Osteocyte (in vitro differentiated cells): ENCODE results near the gene RHOV. TPM values are rescaled to one million over a fixed set of nuclear protein-coding genes. Genes with fewer than 3 reads are reported as not detected.

Experiments
- DNase-seq: peaks from one replicate; pipeline ENCODE4 v3.0.0; 2021; ENCODE audit warnings: mixed read lengths; ENCODE audit not compliant: unreplicated experiment; ENCODE audit errors: extremely low spot score
- H3K27ac Mint-ChIP-seq: one replicate; pipeline ENCODE4 v1.8.0; 2021; ENCODE audit warnings: mild to moderate bottlenecking, mixed read lengths; ENCODE audit not compliant: unreplicated experiment
- H3K27me3 Mint-ChIP-seq: one replicate; pipeline ENCODE4 v1.8.0; 2021; ENCODE audit warnings: mixed read lengths; ENCODE audit not compliant: unreplicated experiment
- H3K36me3 Mint-ChIP-seq: one replicate; pipeline ENCODE4 v1.8.0; 2021; ENCODE audit warnings: mixed read lengths; ENCODE audit not compliant: unreplicated experiment
- H3K4me1 Mint-ChIP-seq: one replicate; pipeline ENCODE4 v1.8.0; 2021; ENCODE audit warnings: mixed read lengths; ENCODE audit not compliant: unreplicated experiment
- H3K4me3 Mint-ChIP-seq: one replicate; pipeline ENCODE4 v1.8.0; 2021; ENCODE audit warnings: mild to moderate bottlenecking, moderate library complexity, mixed read lengths; ENCODE audit not compliant: unreplicated experiment
- H3K9me3 Mint-ChIP-seq: one replicate; pipeline ENCODE4 v1.8.0; 2021; ENCODE audit warnings: mixed read lengths; ENCODE audit not compliant: unreplicated experiment
- CTCF ChIP-seq: fragments of 200-600 bp; sonication (generic); IDR thresholded peaks from 2 replicates; pipeline ENCODE4 v1.5.0; 2021; ENCODE audit warnings: antibody characterized with exemption, mild to moderate bottlenecking, moderate library complexity
- total RNA-seq: library from RNA; stranded (reverse); gene quantifications from 2 replicates; pipeline ENCODE4 v1.2.1, GENCODE V29; 2021

Gene RHOV
- total RNA-seq, 1 donor from 2014 or later, result 0.46 TPM

DNA sequence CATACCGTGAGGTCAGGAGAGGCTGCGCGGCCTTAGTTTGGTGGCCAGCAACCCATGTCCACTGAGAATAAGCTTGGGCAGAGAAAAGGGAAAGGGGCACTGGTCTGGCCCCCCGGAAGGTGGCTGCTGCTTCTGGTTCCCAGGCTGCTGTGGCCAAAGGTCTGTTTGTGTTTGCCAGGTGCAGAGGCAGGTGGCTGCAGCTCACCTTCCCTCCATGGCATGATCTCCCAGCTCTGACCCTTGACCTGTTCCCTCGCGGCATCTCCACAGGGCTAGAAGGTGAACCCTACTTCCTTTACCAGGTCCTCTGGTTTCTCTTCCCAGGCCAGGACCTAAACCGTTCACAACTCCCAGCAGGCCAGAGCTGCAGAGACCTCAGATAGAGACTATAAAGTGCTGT is 34.1 kb upstream of the RHOV start:
- no peak for TF ChIP-seq CTCF
- DNase-seq, result no peak
- H3K4me3 Mint-ChIP-seq, result no peak overlapping the region
- peaks cover 10% of the 10 kb centered on the region for H3K36me3 Mint-ChIP-seq
- peaks cover 31% of the 10 kb centered on the region for H3K4me1 Mint-ChIP-seq
- no peaks in the 10 kb centered on the region for H3K9me3 Mint-ChIP-seq
- H3K27me3 Mint-ChIP-seq, result no peaks in the 10 kb centered on the region
- H3K27ac Mint-ChIP-seq, result no peak overlapping the region

GRCh38 chr15:40906991-40907802 is 33.2 kb upstream of the RHOV start:
- no peak for TF ChIP-seq CTCF
- Mint-ChIP-seq H3K4me1 (peaks cover 31% of the 10 kb centered on the region), H3K36me3 (peaks cover 10% of the 10 kb centered on the region), H3K27me3 (no peaks in the 10 kb centered on the region), H3K4me3 (no peak overlapping the region), H3K9me3 (no peaks in the 10 kb centered on the region), H3K27ac (peak overlapping the region; percentile 23)
- no peak for DNase-seq

DNA sequence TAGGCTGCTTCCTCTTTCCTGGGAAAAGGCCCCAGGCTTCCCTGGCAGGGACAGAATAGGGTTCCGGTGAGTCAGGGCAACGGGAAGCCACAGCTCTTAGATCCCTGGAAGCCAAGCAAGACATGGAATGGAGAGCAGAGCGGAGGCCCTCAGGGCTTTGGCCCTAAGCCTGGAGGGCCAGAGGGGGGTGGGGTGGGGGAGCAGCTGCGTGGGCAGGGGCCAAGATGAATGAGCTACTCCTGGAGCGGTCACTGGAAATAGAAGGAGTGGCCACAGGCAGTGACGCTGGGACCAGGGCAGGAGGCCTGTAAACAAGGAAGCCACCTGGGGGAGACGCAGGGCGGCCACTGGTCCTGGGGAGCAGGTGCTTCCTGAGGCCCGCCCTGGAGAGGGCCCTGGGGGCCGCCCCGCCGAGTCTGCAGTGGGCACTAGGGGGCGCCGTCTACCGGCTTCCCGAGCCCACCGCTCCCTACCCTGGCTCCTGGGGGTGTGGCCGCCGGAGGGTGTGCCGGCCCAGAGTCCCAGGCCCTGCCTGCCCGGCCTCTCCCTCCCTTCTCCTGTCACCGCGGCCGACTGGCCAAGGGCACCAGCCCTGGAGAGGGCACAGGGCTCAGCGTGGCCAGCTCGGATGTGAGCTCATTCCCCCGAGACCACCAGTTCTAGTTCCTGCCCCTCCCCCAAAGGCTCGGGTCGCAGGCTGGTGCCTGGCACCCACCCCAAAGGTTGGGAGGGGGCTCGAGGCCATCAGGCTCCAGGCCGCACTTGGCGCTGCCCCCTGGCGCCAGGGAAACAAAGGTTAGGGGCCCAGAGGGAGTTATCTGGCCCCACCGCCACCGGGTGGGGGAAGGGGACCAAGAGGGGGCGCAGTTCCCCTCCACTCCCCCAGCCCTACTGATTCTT is 32.3 kb upstream of the RHOV start:
- peaks cover 10% of the 10 kb centered on the region for H3K36me3 Mint-ChIP-seq

GRCh38 chr15:40904552-40905201 is 30.6 kb upstream of the RHOV start:
- H3K27me3 Mint-ChIP-seq, result no peaks in the 10 kb centered on the region
- peaks cover 26% of the 10 kb centered on the region for H3K4me1 Mint-ChIP-seq
- no peak overlapping the region for H3K4me3 Mint-ChIP-seq
- DNase-seq, result no peak
- no peaks in the 10 kb centered on the region for H3K9me3 Mint-ChIP-seq
- peak overlapping the region; percentile 27 for H3K27ac Mint-ChIP-seq
- peaks cover 14% of the 10 kb centered on the region for H3K36me3 Mint-ChIP-seq
- no peak for TF ChIP-seq CTCF

More for the DNA sequence above, 32.3 kb upstream of the RHOV start:
- TF ChIP-seq CTCF, result peak; percentile 90
- Mint-ChIP-seq H3K9me3 (no peaks in the 10 kb centered on the region), H3K27ac (peak overlapping the region; percentile 76), H3K4me3 (peak overlapping the region; percentile 18), H3K4me1 (peaks cover 31% of the 10 kb centered on the region), H3K27me3 (no peaks in the 10 kb centered on the region)
- DNase-seq, result peak; percentile 94
